ENCODE results near the gene KRTAP10-2.

Gene KRTAP10-2

GRCh38 chr21:44519346-44520325 lies 31.7 kb downstream of the KRTAP10-2 start:
- H3K27me3 Mint-ChIP-seq, result no peaks in the 10 kb centered on the region
- no peak for DNase-seq
- peak overlapping the region in 1 of 2 donors; percentile 75 for H3K27ac Mint-ChIP-seq
- peaks cover 6% of the 10 kb centered on the region for H3K4me1 Mint-ChIP-seq
- no peak for ATAC-seq
- H3K9me3 Mint-ChIP-seq, result no peaks in the 10 kb centered on the region
- H3K4me3 Mint-ChIP-seq, result no peak overlapping the region

DNA sequence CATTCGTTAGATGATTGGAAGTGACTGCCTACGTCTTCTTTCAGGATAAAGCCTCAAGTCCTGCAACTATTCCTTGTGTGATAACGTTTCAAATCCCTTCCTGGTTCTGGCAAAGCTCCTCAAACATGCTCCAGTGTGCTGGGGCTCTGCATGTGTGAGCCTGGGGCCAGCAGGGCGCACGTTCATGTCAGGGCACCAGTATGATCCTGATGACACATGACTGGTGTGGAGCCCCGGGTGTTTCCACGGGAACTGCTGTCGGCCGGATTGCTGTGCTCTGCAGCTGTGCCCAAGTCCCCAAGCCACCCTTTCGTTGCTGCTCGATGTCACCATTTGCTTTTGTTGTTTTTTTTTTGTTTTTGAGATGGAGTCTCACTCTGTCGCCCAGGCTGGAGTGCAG lies 32.6 kb downstream of the KRTAP10-2 start:
- peaks cover 6% of the 10 kb centered on the region for H3K4me1 Mint-ChIP-seq
- no peak overlapping the region for H3K4me3 Mint-ChIP-seq
- no peak overlapping the region for H3K27ac Mint-ChIP-seq
- no peaks in the 10 kb centered on the region for H3K27me3 Mint-ChIP-seq
- DNase-seq (no peak), ATAC-seq (no peak)
- H3K9me3 Mint-ChIP-seq, result no peaks in the 10 kb centered on the region

GRCh38 chr21:44517175-44517899 lies 34.0 kb downstream of the KRTAP10-2 start:
- Mint-ChIP-seq H3K27ac (peak overlapping the region; percentile 65 to 81), H3K9me3 (no peaks in the 10 kb centered on the region), H3K4me1 (peaks cover 9% of the 10 kb centered on the region), H3K4me3 (peak overlapping the region in 1 of 2 donors; percentile 23), H3K27me3 (no peaks in the 10 kb centered on the region)
- ATAC-seq, result peak; percentile 61
- peak in 1 of 2 donors; percentile 40 for DNase-seq

GRCh38 chr21:44516828-44517174 lies 34.5 kb downstream of the KRTAP10-2 start:
- Mint-ChIP-seq H3K4me3 (no peak overlapping the region), H3K27ac (peak overlapping the region; percentile 14 to 54), H3K27me3 (no peaks in the 10 kb centered on the region), H3K4me1 (peaks cover 13% of the 10 kb centered on the region), H3K9me3 (no peaks in the 10 kb centered on the region)
- ATAC-seq, result no peak
- DNase-seq, result no peak

GRCh38 chr21:44516342-44516741 lies 35.0 kb downstream of the KRTAP10-2 start:
- no peak overlapping the region for H3K27ac Mint-ChIP-seq
- H3K27me3 Mint-ChIP-seq, result no peaks in the 10 kb centered on the region
- DNase-seq, result no peak
- no peak overlapping the region for H3K4me3 Mint-ChIP-seq
- ATAC-seq, result no peak
- H3K9me3 Mint-ChIP-seq, result no peaks in the 10 kb centered on the region
- peaks cover 18% of the 10 kb centered on the region for H3K4me1 Mint-ChIP-seq

DNA sequence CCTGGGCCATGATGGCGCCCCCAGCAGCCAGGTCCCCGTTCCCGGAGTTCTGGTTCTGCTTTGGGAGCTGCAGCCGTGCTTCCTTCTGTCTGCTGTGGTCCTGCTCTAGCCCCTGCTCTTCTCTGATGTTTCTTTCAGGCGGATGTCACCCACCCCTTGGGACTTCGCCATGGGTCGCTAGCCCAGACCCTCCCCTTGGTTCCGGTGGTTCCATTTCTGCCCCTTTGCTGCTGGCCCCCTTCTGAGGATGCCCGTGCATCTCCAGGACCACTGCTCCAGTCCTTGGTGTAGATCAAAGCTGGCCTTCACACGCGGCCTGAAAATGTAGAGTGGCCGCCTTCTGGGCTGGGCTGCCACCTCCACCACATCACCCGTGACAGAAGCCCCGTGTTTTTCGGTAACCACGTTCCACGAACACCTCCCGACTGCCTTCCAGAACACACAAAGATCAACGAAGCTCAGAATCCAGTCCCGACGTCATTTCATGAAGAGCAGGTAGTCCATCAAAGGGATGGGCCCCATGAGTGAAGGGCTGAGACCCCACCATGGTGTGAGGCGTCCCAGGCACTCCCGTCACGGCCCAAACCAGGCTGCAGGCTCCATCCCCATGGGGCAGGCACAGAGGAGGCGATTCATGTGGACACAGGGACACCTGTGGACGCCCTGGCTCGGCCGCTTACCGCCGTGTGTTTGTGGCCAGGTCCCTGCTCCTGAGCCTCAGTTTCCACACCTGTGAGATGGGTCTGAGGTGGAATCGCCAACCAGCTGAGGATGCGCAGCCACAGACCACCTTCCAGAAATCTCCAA lies 35.7 kb downstream of the KRTAP10-2 start:
- no peak for DNase-seq
- no peak overlapping the region for H3K4me3 Mint-ChIP-seq
- H3K27me3 Mint-ChIP-seq, result no peaks in the 10 kb centered on the region
- ATAC-seq, result no peak
- peaks cover 20% of the 10 kb centered on the region for H3K4me1 Mint-ChIP-seq
- H3K9me3 Mint-ChIP-seq, result no peaks in the 10 kb centered on the region
- no peak overlapping the region for H3K27ac Mint-ChIP-seq

DNA sequence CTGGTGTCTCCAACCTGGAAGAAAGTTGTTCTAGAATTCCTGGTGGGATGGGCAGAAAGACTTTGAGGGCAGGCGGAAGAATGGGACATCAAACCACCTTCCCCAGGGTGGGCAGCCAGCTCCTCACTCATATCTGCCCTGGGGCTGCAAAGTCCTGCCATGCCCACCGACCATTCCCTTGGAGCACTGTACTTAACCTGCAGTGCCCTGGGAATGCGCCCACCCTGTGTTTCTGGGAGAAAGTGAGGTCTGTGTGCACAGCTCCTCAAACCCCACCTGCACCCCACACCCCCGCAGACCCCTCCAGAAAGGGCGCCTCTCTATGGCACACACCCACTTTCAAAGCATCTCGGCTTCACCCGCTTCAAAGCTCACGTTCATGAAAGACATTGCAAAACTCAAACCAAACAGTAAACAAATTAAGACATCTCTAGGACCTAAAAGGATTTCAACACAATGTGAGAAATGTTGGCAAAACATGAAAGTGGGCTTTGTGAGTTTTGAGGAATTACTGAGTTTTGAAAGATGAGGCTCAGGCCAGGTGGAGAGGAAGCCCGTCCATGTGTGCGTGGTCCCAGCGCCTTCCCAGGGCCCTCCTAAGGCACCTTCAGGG lies 36.5 kb downstream of the KRTAP10-2 start:
- Mint-ChIP-seq H3K4me3 (no peak overlapping the region), H3K9me3 (no peaks in the 10 kb centered on the region), H3K27ac (no peak overlapping the region), H3K27me3 (no peaks in the 10 kb centered on the region), H3K4me1 (peaks cover 25% of the 10 kb centered on the region)
- DNase-seq (no peak), ATAC-seq (no peak)

DNA sequence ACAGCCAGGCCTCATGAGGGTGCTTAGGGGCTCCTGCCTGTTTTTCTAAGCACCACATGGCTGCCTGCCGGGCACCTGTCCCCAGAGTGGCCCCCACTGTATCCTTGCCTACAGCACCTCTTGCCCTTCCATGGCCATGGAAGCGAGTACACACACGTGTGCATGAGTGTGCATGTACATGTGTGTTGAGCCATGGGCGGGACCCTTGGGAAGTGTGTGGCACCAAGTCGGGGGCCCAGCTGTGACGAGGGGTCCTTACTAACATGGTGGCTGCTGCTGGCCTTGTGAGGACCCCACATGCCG lies 37.1 kb downstream of the KRTAP10-2 start:
- Mint-ChIP-seq H3K27ac (no peak overlapping the region), H3K4me3 (no peak overlapping the region), H3K9me3 (no peaks in the 10 kb centered on the region), H3K27me3 (no peaks in the 10 kb centered on the region), H3K4me1 (peaks cover 25% of the 10 kb centered on the region)
- no peak for ATAC-seq
- no peak for DNase-seq

- Mint-ChIP-seq H3K4me3 (no peak overlapping the region), H3K9me3 (no peaks in the 10 kb centered on the region), H3K27ac (peak overlapping the region in 1 of 2 donors; percentile 71), H3K4me1 (peaks cover 25% of the 10 kb centered on the region), H3K27me3 (no peaks in the 10 kb centered on the region)
- ATAC-seq (no peak), DNase-seq (no peak)
These were observed 37.7 kb downstream of the KRTAP10-2 start for GRCh38 chr21:44513389-44514217.

GRCh38 chr21:44512496-44513388 lies 38.6 kb downstream of the KRTAP10-2 start:
- Mint-ChIP-seq H3K4me3 (no peak overlapping the region), H3K9me3 (no peaks in the 10 kb centered on the region), H3K27me3 (no peaks in the 10 kb centered on the region), H3K4me1 (peaks cover 25% of the 10 kb centered on the region), H3K27ac (peak overlapping the region in 1 of 2 donors; percentile 72)
- ATAC-seq (no peak), DNase-seq (no peak)

DNA sequence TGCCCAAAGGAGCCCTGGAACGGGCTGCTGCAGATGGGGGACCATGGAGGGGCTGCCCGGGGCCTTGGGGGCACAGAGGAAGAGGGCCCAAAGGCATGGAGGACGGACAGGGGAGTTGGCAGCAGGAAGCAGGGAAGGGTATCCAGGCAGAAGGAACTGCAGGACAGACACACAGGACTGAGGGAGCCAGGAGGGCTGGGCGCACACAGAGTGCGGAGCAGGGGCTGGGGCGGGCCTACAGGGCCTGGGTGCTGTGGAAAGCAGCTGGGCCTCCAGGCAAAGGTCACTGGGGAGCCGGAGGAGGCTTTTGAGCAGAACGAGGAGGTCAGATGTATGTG lies 39.4 kb downstream of the KRTAP10-2 start:
- DNase-seq (no peak), ATAC-seq (no peak)
- Mint-ChIP-seq H3K27ac (no peak overlapping the region), H3K9me3 (no peaks in the 10 kb centered on the region), H3K4me1 (peaks cover 21% of the 10 kb centered on the region), H3K27me3 (no peaks in the 10 kb centered on the region), H3K4me3 (no peak overlapping the region)

GRCh38 chr21:44511219-44511937 lies 39.9 kb downstream of the KRTAP10-2 start:
- DNase-seq (no peak), ATAC-seq (no peak)
- H3K4me1 Mint-ChIP-seq, result peaks cover 18% of the 10 kb centered on the region
- no peaks in the 10 kb centered on the region for H3K9me3 Mint-ChIP-seq
- H3K27ac Mint-ChIP-seq, result no peak overlapping the region
- no peaks in the 10 kb centered on the region for H3K27me3 Mint-ChIP-seq
- H3K4me3 Mint-ChIP-seq, result peak overlapping the region in 1 of 2 donors; percentile 8

DNA sequence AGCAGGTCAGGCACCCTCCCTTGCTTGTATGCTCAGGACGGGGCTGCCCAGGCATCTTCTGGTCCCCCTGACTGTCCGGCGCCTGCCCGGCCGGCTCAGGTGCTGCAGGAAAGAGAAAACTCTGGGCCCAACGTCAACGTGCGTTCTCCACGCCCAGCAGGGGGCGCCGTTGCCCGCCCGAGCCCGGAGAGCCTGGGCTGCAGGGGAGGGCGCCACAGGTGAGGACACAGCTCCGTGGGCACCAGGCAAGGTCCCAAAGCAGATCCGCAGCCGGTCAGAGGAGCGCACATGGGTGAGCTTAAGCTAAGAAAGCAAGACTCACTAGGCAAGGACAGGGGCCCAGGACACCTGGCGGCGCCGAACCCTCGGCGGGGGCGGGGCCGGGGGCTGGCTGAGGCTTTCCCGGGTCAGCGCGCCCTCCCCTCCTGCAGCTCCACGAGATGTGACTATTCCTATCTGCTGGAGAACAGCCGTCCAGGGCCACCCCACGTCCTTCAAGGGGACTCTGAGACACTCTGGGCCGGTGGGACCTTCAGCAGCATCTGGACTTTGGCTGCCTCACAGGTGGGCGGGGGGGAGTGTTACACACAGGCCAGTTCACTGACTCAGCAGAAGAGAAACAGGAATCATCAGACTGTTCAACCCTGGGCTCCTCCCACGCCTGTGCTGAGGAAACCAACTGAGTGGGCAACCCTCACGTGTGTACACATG lies 40.6 kb downstream of the KRTAP10-2 start:
- H3K27me3 Mint-ChIP-seq, result no peaks in the 10 kb centered on the region
- ATAC-seq (peak; percentile 87), DNase-seq (peak; percentile 81)
- H3K9me3 Mint-ChIP-seq, result no peaks in the 10 kb centered on the region
- H3K27ac Mint-ChIP-seq, result no peak overlapping the region
- peaks cover 18% of the 10 kb centered on the region for H3K4me1 Mint-ChIP-seq
- peak overlapping the region; percentile 37 for H3K4me3 Mint-ChIP-seq

All from stimulated activated naive CD8-positive, alpha-beta T cell treated with anti-CD3 and anti-CD28 coated beads, Interleukin-15, amount 100 ng/mL, for 72 hours (primary cell).